Endothelial cell (in vitro differentiated cells): ENCODE data around the gene OMA1. TPM values are rescaled to one million over a fixed set of nuclear protein-coding genes. Genes with fewer than 3 reads are reported as not detected.

Experiments
- DNase-seq: peaks from one replicate; pipeline ENCODE4 v3.0.0; 2021; ENCODE audit warnings: low spot score
- H3K27ac Mint-ChIP-seq: one replicate; pipeline ENCODE4 v1.8.0; 2021; ENCODE audit warnings: mixed read lengths, inconsistent platforms; ENCODE audit not compliant: unreplicated experiment
- H3K27me3 Mint-ChIP-seq: one replicate; pipeline ENCODE4 v1.8.0; 2021; ENCODE audit warnings: mild to moderate bottlenecking, moderate library complexity, mixed read lengths, inconsistent platforms; ENCODE audit not compliant: unreplicated experiment
- H3K36me3 Mint-ChIP-seq: one replicate; pipeline ENCODE4 v1.8.0; 2021; ENCODE audit warnings: mild to moderate bottlenecking, low read depth, mixed read lengths, inconsistent platforms; ENCODE audit not compliant: unreplicated experiment
- H3K4me1 Mint-ChIP-seq: one replicate; pipeline ENCODE4 v1.8.0; 2021; ENCODE audit warnings: mild to moderate bottlenecking, mixed read lengths, inconsistent platforms; ENCODE audit not compliant: unreplicated experiment
- H3K4me3 Mint-ChIP-seq: one replicate; pipeline ENCODE4 v1.8.0; 2021; ENCODE audit warnings: mild to moderate bottlenecking, mixed read lengths, inconsistent platforms; ENCODE audit not compliant: unreplicated experiment
- H3K9me3 Mint-ChIP-seq: one replicate; pipeline ENCODE4 v1.8.0; 2021; ENCODE audit warnings: mixed read lengths, inconsistent platforms; ENCODE audit not compliant: unreplicated experiment
- total RNA-seq: library from RNA; stranded (reverse); fragmentation: NEBNext Ultra II Directional; extraction: Animal tissue kit (Norgen Biotek cat#: 25700); gene quantifications from one replicate; pipeline ENCODE4 v1.2.1, GENCODE V29; 2021; ENCODE audit not compliant: unreplicated experiment
- TF ChIP-seq, protein P1 (sequence below): fragments of 200-600 bp; sonication (generic); IDR thresholded peaks from one replicate; pipeline ENCODE4 v1.5.0; 2021; ENCODE audit warnings: antibody characterized with exemption; ENCODE audit not compliant: unreplicated experiment

The OMA1 gene
- total RNA-seq, 1 donor from 2014 or later: 7.6 TPM

DNA sequence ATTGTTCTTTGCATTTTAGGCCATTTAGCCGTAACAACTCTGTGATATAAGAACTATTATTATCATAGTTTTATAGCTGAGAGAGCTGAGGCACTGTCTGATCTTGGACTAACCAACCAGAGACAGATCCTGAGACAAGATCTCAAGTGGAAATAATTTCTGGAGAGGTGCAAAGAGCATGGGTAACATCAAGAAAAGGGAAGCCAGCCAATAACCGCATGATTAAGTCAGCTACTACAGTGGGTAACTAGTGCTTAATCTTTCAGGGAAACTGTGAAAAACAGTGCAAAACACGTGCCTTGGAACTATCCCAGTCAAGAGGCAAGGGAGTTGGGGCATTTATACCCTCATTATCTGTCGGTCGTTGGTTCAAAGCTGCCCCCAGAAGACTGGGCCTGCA is 105.8 kb downstream of the OMA1 start:
- no peaks in the 10 kb centered on the region for H3K9me3 Mint-ChIP-seq
- no peak for DNase-seq
- no peak overlapping the region for H3K4me3 Mint-ChIP-seq
- H3K36me3 Mint-ChIP-seq: no peaks in the 10 kb centered on the region
- TF ChIP-seq, protein P1, sequence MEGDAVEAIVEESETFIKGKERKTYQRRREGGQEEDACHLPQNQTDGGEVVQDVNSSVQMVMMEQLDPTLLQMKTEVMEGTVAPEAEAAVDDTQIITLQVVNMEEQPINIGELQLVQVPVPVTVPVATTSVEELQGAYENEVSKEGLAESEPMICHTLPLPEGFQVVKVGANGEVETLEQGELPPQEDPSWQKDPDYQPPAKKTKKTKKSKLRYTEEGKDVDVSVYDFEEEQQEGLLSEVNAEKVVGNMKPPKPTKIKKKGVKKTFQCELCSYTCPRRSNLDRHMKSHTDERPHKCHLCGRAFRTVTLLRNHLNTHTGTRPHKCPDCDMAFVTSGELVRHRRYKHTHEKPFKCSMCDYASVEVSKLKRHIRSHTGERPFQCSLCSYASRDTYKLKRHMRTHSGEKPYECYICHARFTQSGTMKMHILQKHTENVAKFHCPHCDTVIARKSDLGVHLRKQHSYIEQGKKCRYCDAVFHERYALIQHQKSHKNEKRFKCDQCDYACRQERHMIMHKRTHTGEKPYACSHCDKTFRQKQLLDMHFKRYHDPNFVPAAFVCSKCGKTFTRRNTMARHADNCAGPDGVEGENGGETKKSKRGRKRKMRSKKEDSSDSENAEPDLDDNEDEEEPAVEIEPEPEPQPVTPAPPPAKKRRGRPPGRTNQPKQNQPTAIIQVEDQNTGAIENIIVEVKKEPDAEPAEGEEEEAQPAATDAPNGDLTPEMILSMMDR: no peak
- H3K4me1 Mint-ChIP-seq: no peaks in the 10 kb centered on the region
- no peaks in the 10 kb centered on the region for H3K27me3 Mint-ChIP-seq
- no peak overlapping the region for H3K27ac Mint-ChIP-seq

DNA sequence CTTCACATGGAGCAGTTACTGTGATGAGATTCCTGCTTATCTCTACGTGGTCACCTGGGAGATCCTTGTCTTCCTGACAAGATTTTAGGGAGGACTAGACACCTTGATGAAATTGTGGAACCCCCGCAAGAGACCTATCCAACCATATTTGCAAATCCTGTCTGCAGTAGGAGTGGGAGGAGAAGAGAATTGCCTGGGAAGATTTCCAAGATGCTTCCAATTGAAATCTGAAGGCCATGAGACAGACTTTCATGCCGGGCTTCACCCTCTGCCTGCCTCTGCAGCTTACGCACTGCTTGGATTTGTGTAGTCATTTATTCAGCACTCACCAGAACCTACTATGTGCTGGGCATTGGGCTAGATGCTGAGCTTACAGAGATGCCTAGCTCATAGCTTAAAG is 106.6 kb downstream of the OMA1 start:
- H3K27ac Mint-ChIP-seq: no peak overlapping the region
- no peak overlapping the region for H3K4me3 Mint-ChIP-seq
- no peaks in the 10 kb centered on the region for H3K4me1 Mint-ChIP-seq
- no peaks in the 10 kb centered on the region for H3K9me3 Mint-ChIP-seq
- H3K36me3 Mint-ChIP-seq: no peaks in the 10 kb centered on the region
- H3K27me3 Mint-ChIP-seq: no peaks in the 10 kb centered on the region
- no peak for DNase-seq
- TF ChIP-seq, protein P1: no peak

DNA sequence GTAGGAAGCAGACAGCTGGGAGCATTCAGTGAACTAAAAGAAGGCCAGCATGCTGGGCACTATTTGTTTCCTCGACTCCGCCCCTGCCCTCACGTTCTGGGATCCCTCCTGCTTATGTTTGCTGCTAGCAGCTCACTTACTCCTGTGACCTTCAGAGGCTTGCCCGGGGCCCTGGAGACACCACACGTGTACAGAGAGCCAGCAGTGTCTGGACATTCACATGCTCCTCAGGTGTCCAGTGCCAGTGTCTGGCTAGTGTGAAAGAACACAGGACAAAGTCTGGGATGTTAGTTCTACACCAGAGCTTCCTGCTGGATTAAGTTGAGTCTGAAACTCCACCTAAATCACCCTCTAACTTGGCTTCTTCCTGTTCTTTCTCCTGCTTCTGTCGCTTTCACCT is 108.1 kb downstream of the OMA1 start:
- Mint-ChIP-seq H3K36me3 (no peaks in the 10 kb centered on the region), H3K4me1 (no peaks in the 10 kb centered on the region), H3K4me3 (no peak overlapping the region), H3K27ac (no peak overlapping the region), H3K9me3 (no peaks in the 10 kb centered on the region), H3K27me3 (no peaks in the 10 kb centered on the region)
- no peak for DNase-seq
- TF ChIP-seq, protein P1: no peak

DNA sequence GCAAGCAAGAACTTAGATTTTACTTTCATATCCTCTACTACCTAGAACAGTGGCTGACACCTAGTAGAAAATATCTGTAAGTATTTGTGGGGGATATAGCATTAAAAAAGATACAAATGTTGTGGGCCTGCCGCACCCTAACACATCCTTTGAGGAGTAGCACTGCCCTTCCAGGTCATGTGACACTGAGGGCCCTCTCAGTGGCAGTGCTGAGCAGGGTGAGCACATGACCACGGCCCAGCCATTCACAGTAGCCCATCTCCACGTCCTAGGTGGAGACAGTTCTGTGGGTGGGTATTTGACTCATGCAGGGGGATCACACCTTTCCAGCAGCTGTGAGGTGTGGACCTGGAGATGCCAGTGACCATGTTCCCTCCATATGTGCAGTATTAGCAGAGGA is 108.9 kb downstream of the OMA1 start:
- no peak overlapping the region for H3K27ac Mint-ChIP-seq
- no peaks in the 10 kb centered on the region for H3K4me1 Mint-ChIP-seq
- no peak for DNase-seq
- TF ChIP-seq, protein P1: no peak
- no peak overlapping the region for H3K4me3 Mint-ChIP-seq
- H3K36me3 Mint-ChIP-seq: no peaks in the 10 kb centered on the region
- H3K9me3 Mint-ChIP-seq: no peaks in the 10 kb centered on the region
- H3K27me3 Mint-ChIP-seq: no peaks in the 10 kb centered on the region

DNA sequence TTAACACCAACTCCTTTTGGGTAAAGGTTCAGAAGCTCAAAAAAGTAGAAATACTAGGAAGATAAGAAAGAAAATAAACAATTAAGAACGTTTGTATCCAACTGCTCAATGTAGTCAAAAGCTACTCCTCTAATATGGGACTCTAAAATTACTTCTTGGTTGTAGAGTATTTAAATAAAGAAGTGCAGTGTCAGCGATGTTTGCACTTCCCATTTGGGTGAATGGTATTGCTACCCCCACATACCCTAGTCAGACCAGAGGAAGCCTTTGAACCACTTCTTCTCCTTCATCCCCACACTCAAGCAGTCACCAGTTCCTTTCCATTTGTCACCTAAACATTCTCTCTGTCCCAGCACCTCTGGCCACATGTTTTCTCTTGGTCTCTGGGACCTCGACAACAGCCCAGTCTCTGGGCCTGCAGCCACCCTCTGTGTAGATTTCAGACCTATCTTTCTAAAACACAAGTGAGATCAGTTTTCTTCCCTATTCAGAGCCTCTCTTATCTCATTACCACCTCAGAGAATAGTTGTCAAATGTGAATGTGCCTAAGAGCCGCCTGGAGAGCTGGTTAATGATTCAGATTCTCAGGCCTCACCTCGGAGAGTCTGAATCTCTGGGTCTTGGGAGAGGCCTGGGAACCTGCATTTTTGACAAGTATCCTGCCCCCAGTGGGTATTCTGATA is 109.8 kb downstream of the OMA1 start:
- TF ChIP-seq, protein P1: no peak
- no peaks in the 10 kb centered on the region for H3K9me3 Mint-ChIP-seq
- no peak for DNase-seq
- H3K36me3 Mint-ChIP-seq: no peaks in the 10 kb centered on the region
- H3K27me3 Mint-ChIP-seq: no peaks in the 10 kb centered on the region
- no peak overlapping the region for H3K4me3 Mint-ChIP-seq
- H3K27ac Mint-ChIP-seq: no peak overlapping the region
- H3K4me1 Mint-ChIP-seq: no peaks in the 10 kb centered on the region
